Astrocyte (in vitro differentiated cells and primary cell): ENCODE measurements around the gene PPP1R1B. TPM values are rescaled to one million over a fixed set of nuclear protein-coding genes. Genes with fewer than 3 reads are reported as not detected.
A peak's percentile ranks its signal among the peaks of the same experiment; 100 is the strongest.

ENCODE experiments used
- DNase-seq: peaks from one replicate; pipeline ENCODE4 v3.0.0-alpha.2; 2010; ENCODE audit warnings: low read depth
- FAIRE-seq: peaks from 2 replicates; lab custom pipeline; 2011; peaks lifted over from hg19 to GRCh38; lab: Jason Lieb, UNC
- H2AFZ ChIP-seq: 2 replicates; pipeline ENCODE4 v1.6.0; 2012; ENCODE audit warnings: low read depth, low read length, inconsistent platforms
- H3K27ac ChIP-seq: 2 replicates; pipeline ENCODE4 v1.5.1; 2011; ENCODE audit warnings: low read depth, low read length, inconsistent platforms
- H3K27me3 ChIP-seq: 2 replicates; pipeline ENCODE4 v1.6.0; 2011; ENCODE audit warnings: low read length, inconsistent platforms; ENCODE audit not compliant: insufficient read depth
- H3K36me3 ChIP-seq: 2 replicates; pipeline ENCODE4 v1.5.1; 2011; ENCODE audit warnings: low read length, inconsistent platforms; ENCODE audit not compliant: insufficient read depth
- H3K4me1 ChIP-seq: 2 replicates; pipeline ENCODE4 v1.5.1; 2011; ENCODE audit warnings: low read length, inconsistent platforms; ENCODE audit not compliant: insufficient read depth
- H3K4me2 ChIP-seq: 2 replicates; pipeline ENCODE4 v1.6.0; 2012; ENCODE audit warnings: low read length, inconsistent platforms
- H3K4me3 ChIP-seq: 2 replicates; pipeline ENCODE4 v1.5.1; 2011; ENCODE audit warnings: low read depth, mild to moderate bottlenecking, low read length, inconsistent platforms; ENCODE audit not compliant: insufficient read depth
- H3K79me2 ChIP-seq: 2 replicates; pipeline ENCODE4 v1.6.0; 2012; ENCODE audit warnings: mild to moderate bottlenecking, low read length, inconsistent platforms; ENCODE audit not compliant: insufficient read depth
- H3K9ac ChIP-seq: 2 replicates; pipeline ENCODE4 v1.6.0; 2012; ENCODE audit warnings: mild to moderate bottlenecking, low read length, inconsistent platforms
- H3K9me3 ChIP-seq: 2 replicates; pipeline ENCODE4 v1.5.1; 2012; ENCODE audit warnings: low read depth, mild to moderate bottlenecking, low read length, inconsistent platforms; ENCODE audit not compliant: insufficient read depth
- H4K20me1 ChIP-seq: 2 replicates; pipeline ENCODE4 v1.6.0; 2012; ENCODE audit warnings: low read length, inconsistent platforms; ENCODE audit not compliant: insufficient read depth
- H3K27ac Mint-ChIP-seq: one replicate; pipeline ENCODE4 v1.8.0; 2021; ENCODE audit warnings: mild to moderate bottlenecking, mixed read lengths; ENCODE audit not compliant: unreplicated experiment
- H3K27me3 Mint-ChIP-seq: one replicate; pipeline ENCODE4 v1.8.0; 2021; ENCODE audit warnings: low read depth, mixed read lengths; ENCODE audit not compliant: unreplicated experiment
- H3K36me3 Mint-ChIP-seq: one replicate; pipeline ENCODE4 v1.8.0; 2021; ENCODE audit warnings: low read depth, mixed read lengths; ENCODE audit not compliant: unreplicated experiment
- H3K4me1 Mint-ChIP-seq: one replicate; pipeline ENCODE4 v1.8.0; 2021; ENCODE audit warnings: low read depth, mixed read lengths; ENCODE audit not compliant: unreplicated experiment
- H3K4me3 Mint-ChIP-seq: one replicate; pipeline ENCODE4 v1.8.0; 2021; ENCODE audit warnings: mild to moderate bottlenecking, moderate library complexity, mixed read lengths; ENCODE audit not compliant: unreplicated experiment
- H3K9me3 Mint-ChIP-seq: one replicate; pipeline ENCODE4 v1.8.0; 2021; ENCODE audit warnings: mild to moderate bottlenecking, mixed read lengths; ENCODE audit not compliant: unreplicated experiment
- EZH2 ChIP-seq: IDR thresholded peaks from 2 replicates; pipeline ENCODE4 v1.6.1; 2012; ENCODE audit warnings: mild to moderate bottlenecking, low read length, inconsistent platforms; ENCODE audit not compliant: insufficient read depth
- total RNA-seq: library from RNA; stranded (reverse); gene quantifications from 2 replicates; pipeline ENCODE4 v1.2.1, GENCODE V29; 2021
- TF ChIP-seq, protein P1 (sequence below): IDR thresholded peaks from 2 replicates; pipeline ENCODE4 v1.5.1; 2011; ENCODE audit warnings: low read depth, mild to moderate bottlenecking, inconsistent platforms, low read length, moderate library complexity; ENCODE audit not compliant: insufficient read depth

The PPP1R1B gene
- total RNA-seq, 1 donor from 2014 or later: 0.39 TPM

DNA sequence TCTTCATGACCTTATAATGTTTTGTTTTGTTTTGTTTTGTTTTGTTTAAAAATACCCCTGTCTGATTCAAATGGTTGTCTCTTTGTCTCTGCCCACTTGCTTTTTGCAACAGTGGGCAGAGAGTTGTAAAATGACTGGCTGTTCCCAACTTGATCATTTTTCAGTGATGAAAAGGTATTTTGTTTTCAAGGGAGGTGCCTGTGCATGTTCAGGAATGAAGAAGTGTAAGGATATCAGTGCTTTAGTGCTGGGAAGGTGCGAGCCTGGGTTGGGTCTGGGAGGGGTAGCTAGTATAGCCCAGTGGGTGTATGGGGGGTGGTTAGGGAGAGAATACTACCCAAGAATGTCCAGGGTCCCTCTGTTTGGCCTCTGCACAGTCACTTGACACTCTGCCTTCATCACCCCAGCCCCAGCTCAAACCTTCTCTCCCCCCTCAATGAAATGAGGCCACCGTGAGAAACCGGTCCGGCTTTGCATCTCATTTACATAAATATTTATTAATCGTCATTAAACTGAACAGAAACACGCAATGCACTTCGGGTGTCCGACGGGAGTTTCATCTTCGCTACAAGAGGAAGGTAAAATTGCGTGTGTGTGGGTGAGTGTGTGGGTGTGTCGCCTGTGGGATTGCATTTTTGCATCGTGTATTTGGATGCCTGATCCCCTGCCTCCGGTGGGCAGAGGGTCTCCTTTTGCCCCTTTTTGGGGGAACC is 23.3 kb upstream of the PPP1R1B start:
- Histone ChIP-seq H3K4me3 (no peak overlapping the region), H3K27ac (no peak overlapping the region), H3K79me2 (no peaks in the 10 kb centered on the region), H3K4me2 (no peak overlapping the region), H3K9me3 (no peaks in the 10 kb centered on the region), H3K9ac (no peak overlapping the region), H2AFZ (no peak overlapping the region), H3K4me1 (no peaks in the 10 kb centered on the region), H3K27me3 (peaks cover 91% of the 10 kb centered on the region), H3K36me3 (no peaks in the 10 kb centered on the region), H4K20me1 (peaks cover 25% of the 10 kb centered on the region)
- Mint-ChIP-seq H3K27me3 (peaks cover 71% of the 10 kb centered on the region), H3K4me1 (no peaks in the 10 kb centered on the region), H3K9me3 (no peaks in the 10 kb centered on the region), H3K36me3 (peaks cover 3% of the 10 kb centered on the region), H3K4me3 (no peak overlapping the region), H3K27ac (peak overlapping the region; percentile 29)
- FAIRE-seq (no peak), DNase-seq (no peak)
- no peak for TF ChIP-seq EZH2
- TF ChIP-seq, protein P1, sequence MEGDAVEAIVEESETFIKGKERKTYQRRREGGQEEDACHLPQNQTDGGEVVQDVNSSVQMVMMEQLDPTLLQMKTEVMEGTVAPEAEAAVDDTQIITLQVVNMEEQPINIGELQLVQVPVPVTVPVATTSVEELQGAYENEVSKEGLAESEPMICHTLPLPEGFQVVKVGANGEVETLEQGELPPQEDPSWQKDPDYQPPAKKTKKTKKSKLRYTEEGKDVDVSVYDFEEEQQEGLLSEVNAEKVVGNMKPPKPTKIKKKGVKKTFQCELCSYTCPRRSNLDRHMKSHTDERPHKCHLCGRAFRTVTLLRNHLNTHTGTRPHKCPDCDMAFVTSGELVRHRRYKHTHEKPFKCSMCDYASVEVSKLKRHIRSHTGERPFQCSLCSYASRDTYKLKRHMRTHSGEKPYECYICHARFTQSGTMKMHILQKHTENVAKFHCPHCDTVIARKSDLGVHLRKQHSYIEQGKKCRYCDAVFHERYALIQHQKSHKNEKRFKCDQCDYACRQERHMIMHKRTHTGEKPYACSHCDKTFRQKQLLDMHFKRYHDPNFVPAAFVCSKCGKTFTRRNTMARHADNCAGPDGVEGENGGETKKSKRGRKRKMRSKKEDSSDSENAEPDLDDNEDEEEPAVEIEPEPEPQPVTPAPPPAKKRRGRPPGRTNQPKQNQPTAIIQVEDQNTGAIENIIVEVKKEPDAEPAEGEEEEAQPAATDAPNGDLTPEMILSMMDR: no peak

DNA sequence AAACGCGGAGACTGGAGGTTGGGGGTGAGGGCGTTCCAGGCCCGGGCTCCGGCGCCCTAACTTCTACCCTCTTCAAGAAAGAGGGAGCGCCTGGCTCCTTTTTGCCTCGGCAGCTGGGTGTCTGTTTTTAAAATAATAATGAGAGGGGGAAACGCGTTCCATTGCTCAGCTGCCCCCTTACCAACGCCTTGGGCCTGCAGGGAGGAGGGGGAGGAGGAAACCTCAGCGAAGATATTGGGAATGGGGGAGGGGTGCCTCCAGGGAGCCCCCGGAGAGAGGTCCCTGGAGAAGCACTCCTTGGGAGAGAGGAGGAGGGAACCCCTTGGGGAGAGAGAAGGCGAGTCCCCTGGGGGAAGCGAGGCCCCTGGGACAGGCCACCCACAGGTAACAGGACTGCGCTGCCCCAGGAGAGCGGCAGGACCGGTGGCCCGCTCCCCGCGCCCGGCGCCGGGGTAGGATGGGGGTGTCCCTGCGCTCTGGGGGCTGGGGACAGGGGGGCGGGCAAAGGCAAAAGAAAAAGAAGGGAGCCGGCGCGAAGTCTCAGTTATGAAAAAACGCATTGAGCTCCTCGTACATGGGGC is 21.8 kb upstream of the PPP1R1B start:
- Histone ChIP-seq H3K9ac (no peak overlapping the region), H2AFZ (no peak overlapping the region), H3K27me3 (peaks cover 91% of the 10 kb centered on the region), H3K4me1 (no peaks in the 10 kb centered on the region), H3K4me3 (no peak overlapping the region), H3K9me3 (no peaks in the 10 kb centered on the region), H3K4me2 (no peak overlapping the region), H3K36me3 (no peaks in the 10 kb centered on the region), H3K79me2 (no peaks in the 10 kb centered on the region), H3K27ac (no peak overlapping the region), H4K20me1 (peaks cover 14% of the 10 kb centered on the region)
- peaks cover 75% of the 10 kb centered on the region for H3K27me3 Mint-ChIP-seq
- no peaks in the 10 kb centered on the region for H3K4me1 Mint-ChIP-seq
- no peak overlapping the region for H3K4me3 Mint-ChIP-seq
- peaks cover 3% of the 10 kb centered on the region for H3K36me3 Mint-ChIP-seq
- H3K27ac Mint-ChIP-seq: no peak overlapping the region
- no peak for TF ChIP-seq EZH2
- TF ChIP-seq, protein P1: no peak
- no peaks in the 10 kb centered on the region for H3K9me3 Mint-ChIP-seq
- DNase-seq: no peak
- FAIRE-seq: no peak
